Kidney epithelial cell (primary cell): ENCODE data around the gene LRRC3. TPM values are rescaled to one million over a fixed set of nuclear protein-coding genes. Genes with fewer than 3 reads are reported as not detected.

Experiments
- DNase-seq: peaks from one replicate; pipeline ENCODE4 v3.0.0-alpha.2; 2010; ENCODE audit warnings: low read depth
- H3K27me3 ChIP-seq: 2 replicates; pipeline ENCODE4 v1.6.0; 2011; ENCODE audit warnings: low read length; ENCODE audit not compliant: control insufficient read depth, insufficient read depth
- H3K36me3 ChIP-seq: 2 replicates; pipeline ENCODE4 v1.5.1; 2011; ENCODE audit warnings: low read length; ENCODE audit not compliant: control insufficient read depth, insufficient read depth
- H3K4me3 ChIP-seq: 2 replicates; pipeline ENCODE4 v1.5.1; 2011; ENCODE audit warnings: low read depth, mild to moderate bottlenecking, control low read depth, low read length
- total RNA-seq: library from RNA; depleted of rRNA; stranded (reverse); fragments of >200 nt; gene quantifications from 2 replicates; pipeline ENCODE4 v1.2.3, GENCODE V29; 2015
- TF ChIP-seq, protein P1 (sequence below): IDR thresholded peaks from 2 replicates; pipeline ENCODE4 v1.5.1; 2011; ENCODE audit warnings: mild to moderate bottlenecking, moderate library complexity, low read length, control low read depth, inconsistent platforms; ENCODE audit not compliant: insufficient read depth, poor library complexity, severe bottlenecking

Gene LRRC3
- total RNA-seq, 1 donor from 2014 or later, result 3.4 TPM

DNA sequence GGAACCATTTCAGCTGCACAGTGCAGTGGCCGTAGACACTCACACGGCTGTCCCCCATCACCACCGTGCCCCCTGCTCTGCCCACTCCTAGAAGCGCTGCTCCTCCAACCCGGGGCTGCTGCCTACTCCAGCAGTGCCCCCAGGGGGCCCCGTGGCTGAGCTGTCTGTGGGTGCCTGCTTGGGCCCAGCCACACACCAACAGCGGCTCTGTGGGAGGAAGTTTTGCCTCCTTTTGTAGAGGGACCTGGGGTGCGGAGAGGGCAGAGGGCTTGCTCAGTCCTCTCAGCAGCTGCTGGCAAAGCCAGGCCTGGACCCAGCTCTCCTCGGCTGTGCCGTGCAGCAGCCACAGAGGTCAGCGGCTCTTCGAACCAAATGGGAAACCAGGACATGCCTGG is 11.4 kb upstream of the LRRC3 start:
- Histone ChIP-seq H3K36me3 (no peaks in the 10 kb centered on the region), H3K27me3 (no peaks in the 10 kb centered on the region), H3K4me3 (no peak overlapping the region)
- TF ChIP-seq, protein P1, sequence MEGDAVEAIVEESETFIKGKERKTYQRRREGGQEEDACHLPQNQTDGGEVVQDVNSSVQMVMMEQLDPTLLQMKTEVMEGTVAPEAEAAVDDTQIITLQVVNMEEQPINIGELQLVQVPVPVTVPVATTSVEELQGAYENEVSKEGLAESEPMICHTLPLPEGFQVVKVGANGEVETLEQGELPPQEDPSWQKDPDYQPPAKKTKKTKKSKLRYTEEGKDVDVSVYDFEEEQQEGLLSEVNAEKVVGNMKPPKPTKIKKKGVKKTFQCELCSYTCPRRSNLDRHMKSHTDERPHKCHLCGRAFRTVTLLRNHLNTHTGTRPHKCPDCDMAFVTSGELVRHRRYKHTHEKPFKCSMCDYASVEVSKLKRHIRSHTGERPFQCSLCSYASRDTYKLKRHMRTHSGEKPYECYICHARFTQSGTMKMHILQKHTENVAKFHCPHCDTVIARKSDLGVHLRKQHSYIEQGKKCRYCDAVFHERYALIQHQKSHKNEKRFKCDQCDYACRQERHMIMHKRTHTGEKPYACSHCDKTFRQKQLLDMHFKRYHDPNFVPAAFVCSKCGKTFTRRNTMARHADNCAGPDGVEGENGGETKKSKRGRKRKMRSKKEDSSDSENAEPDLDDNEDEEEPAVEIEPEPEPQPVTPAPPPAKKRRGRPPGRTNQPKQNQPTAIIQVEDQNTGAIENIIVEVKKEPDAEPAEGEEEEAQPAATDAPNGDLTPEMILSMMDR, result no peak
- DNase-seq, result no peak

DNA sequence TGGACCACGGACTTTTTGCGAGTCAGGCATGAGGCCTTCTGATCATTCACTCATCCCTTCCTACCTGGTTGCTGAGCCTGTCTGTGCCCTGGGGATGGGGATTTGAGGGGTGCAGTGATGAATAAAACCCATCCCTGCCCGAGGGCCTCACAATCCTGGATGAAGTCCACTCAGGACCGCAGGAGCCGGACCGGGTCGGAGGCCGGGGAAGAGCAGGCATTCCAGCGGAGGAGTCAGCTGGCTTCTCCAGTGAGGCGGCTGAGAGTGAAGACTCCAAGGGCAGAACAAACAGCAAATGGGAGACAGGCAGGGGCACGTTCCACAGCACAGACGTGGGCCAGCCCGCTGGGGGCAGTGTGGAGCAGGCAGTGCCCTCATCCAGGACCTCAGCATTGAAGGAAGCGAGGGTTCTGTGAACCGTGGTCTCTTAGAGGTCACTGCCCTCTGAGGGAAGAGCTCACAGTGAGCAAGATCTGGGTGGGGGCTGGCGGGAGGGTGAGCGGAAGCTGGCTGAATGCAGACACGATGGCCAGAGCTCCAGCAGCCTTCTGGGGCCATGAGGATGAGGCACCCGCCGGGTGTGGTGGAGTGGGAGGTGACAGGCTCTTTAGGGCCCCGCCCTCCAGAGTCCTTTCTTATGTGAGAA is 10.9 kb upstream of the LRRC3 start:
- no peak for DNase-seq
- Histone ChIP-seq H3K27me3 (no peaks in the 10 kb centered on the region), H3K4me3 (no peak overlapping the region), H3K36me3 (no peaks in the 10 kb centered on the region)
- TF ChIP-seq, protein P1, result no peak

GRCh38 chr21:44445145-44445812 is 10.0 kb upstream of the LRRC3 start:
- TF ChIP-seq, protein P1, result no peak
- no peaks in the 10 kb centered on the region for H3K27me3 ChIP-seq
- no peak for DNase-seq
- no peaks in the 10 kb centered on the region for H3K36me3 ChIP-seq
- no peak overlapping the region for H3K4me3 ChIP-seq

DNA sequence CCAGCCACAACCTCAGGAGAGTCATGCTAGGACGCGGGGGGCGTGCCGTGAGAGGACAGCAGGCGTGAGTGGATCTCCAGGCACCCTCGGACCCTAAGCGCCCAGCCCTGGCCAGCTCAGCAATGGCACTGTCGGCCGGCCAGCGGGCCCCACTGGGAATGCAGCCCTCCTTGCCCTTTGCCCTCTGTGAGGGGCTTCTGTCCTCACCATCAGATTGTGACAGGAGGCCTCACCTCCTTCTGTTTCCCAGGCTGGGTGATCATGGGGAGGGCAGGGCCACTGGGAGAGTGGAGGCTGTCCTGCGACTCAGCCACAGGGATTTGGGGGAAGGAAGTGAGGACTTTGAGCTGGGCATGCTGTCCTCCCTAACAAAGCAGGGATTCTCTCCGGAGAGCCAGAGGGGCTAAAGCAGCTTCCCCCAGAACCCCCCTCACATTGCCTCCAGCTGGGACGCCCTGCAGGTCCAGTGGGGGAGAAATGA is 6.6 kb upstream of the LRRC3 start:
- H3K36me3 ChIP-seq, result no peaks in the 10 kb centered on the region

GRCh38 chr21:44449473-44450363 is 5.6 kb upstream of the LRRC3 start:
- TF ChIP-seq, protein P1, result no peak
- no peaks in the 10 kb centered on the region for H3K36me3 ChIP-seq
- H3K27me3 ChIP-seq, result peaks cover 5% of the 10 kb centered on the region
- no peak overlapping the region for H3K4me3 ChIP-seq
- DNase-seq, result no peak

More for the DNA sequence above, 6.6 kb upstream of the LRRC3 start:
- no peak overlapping the region for H3K4me3 ChIP-seq
- H3K27me3 ChIP-seq, result peaks cover 4% of the 10 kb centered on the region
- DNase-seq, result no peak
- TF ChIP-seq, protein P1, result no peak
